Left lobe of liver (tissue), 2 donors: ENCODE data around the gene TRIM47. TPM values are rescaled to one million over a fixed set of nuclear protein-coding genes. Genes with fewer than 3 reads are reported as not detected.

Source experiments
- ATAC-seq: fragments of 200-7000 bp; cut with Tn5 transposase; one replicate; pipeline ENCODE4 v1.9.1; 2020; ENCODE audit warnings: mild to moderate bottlenecking, moderate library complexity
- DNase-seq: peaks from one replicate; pipeline ENCODE4 v3.0.0-alpha.2; 2020; ENCODE audit warnings: low spot score
- total RNA-seq: library from RNA; stranded (reverse); gene quantifications from one replicate; pipeline ENCODE4 v1.2.1, GENCODE V29; 2021
- donor health status: DM: no; HTN: no; CAD: no; lungs with moderate emphysema.
- donor health status: DM: no; HTN: yes; CAD: no.

The TRIM47 gene
- total RNA-seq, 1 donor from 2014 or later, result 24.3 TPM

DNA sequence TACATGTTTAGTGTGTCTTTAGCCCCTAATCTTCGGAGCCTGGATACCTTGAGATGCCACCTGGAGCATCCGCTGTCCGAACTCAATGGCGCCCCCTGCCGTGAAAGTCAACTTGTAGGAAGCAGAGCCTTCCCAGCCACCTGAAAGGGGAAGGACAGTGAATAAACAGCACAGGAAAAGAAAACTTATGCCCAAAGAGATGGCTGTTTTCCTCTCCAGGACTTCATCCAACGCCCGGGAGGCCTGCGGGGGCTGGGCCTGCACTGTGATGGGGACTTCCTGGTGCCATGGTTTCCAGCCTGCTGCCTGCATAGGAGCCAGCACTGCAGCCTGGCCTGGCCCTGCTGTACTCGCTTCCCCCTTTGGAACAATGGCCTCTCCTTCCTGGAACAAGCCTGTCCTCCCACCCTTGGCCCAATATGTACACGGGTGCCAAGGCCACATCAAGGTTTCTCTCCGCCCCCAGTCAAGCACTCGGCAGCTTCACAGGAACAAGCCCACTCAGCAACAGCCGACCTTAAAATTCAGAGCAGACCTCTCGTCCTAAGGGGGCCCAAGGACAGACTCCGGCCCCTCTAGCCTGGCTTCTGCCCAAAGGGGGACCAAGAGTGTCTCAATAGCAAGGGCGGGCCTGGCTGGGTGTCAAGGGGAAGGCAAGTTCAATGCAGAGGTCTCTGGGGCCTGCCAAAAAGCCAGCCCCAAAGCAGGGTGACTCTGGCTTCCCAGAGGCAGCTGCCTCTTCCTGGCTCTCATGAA, 29.7 kb downstream of the TRIM47 start:
- no peak for DNase-seq
- peak; percentile 6 for ATAC-seq

DNA sequence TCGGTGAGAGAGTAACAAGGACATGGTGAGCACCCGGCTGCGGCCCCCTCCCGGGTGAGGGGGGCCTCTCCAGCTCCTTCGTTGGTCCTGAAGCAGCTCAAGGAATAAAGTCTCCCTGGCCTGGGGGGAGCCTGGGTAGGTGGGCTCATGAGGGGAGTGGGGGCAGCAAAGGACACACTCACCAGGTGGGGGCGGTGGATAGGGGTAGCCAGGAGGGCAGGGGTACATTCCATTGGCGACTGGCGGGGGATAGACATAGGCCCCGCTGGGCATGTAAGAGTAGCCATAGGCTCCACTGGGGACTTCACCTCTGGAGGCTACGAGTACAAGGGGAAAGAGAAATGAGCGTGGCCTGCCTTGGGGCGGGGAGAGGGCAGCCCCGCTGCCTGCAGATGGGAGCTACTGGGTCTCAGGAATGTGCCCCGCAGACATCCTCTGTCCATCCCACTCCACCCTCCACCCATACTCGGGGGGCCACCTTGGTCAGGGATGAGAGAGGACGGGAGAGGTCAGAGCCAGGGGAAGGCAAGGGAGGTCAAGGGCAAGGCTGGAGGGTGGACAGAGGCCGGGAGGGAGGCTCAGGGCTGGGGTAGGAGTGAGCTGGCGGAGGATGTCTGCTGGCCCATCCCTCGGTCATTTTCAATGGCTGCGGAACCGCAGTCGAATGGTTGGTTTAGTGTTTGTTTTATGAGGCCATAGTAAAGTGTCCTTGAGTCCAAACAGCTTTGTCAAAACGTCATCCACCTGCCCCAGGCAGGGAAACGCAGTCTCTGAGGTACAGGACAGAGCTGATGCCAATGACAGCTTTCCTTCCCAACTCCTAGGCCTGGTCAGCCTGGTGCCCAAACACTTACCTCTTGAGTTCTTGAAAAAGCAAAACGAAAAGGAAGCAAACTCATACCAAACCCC, 30.5 kb downstream of the TRIM47 start:
- no peak for ATAC-seq
- no peak for DNase-seq

DNA sequence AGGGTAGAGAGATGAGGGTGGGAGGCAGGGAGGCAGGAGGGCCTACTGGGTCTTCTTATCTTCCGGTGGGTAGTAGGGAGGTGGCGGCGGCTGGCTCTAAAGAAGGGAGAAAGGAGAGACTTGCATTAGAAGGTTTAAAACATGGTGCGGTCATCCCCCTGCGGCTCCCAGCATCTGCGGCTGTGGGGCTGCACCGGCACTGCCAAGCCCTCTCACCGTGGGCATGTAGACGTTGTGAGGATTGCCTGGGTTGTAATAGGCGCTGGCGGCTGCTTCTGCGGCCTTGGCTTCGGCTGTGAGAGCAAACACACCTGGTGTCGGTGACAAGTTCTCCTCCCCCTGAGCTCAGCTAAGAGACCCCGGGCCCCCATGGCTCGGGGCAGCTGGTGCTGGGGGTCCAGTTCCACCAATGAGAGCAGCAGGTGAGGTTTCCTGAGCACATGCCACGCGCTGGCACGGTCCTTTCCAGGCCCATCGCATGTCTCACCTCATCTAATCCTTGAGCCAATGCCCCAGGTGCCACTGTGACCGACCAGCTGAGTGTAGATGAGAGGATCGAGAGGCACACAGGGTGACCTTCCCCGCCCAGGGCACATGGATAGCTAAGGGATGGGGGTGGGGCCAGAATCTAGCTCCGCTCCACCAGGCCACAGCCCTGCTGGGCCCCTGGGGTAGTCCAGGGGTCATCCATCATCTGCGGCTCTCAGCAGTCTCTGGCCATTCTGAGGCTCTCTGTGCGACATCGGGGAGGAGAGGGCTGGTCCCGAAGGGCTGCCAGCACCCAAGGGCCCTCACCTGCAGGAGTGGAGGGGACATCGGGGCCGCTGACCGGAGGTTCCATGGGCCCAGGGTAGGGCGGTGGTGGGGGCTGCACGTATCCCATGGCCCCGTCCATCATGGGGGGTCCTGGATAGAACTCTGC, 31.4 kb downstream of the TRIM47 start:
- DNase-seq, result no peak
- no peak for ATAC-seq

DNA sequence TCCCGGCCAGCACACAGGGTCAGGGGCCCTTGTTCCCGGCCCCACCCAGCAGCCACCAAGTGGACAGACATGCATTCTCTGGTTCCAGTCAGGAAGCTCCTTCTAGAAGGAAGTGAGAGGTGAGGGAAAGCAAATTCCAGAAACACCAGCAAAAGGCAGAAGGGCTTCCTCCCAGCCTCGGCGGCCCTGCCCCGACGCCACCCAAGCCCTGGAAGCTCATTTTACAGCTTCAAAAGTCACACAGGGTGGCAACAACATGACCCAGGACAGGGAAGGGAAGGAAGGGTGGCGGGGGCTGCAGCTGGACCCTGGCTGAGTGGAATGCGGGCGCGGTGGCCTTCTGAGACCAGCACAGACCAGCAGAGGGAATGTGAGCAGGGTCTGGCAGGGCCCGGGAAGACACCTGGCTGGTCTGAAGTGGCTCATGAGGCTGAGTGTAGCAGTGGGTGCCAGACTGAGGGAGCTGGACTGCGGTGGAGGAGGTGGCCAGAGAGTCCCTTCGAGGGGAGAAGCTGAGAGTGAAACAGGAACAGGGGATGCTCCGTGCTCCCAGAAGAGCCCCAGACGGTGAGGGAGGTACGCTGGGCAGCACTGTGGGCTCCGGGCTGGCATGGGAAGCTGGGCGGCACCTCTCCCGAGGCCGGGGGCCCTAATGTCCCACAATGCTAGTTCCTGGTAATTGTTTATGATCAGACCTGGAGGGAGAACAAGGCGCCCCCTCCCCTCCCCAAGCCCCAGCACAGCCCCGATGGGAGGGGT, 32.3 kb downstream of the TRIM47 start:
- ATAC-seq (no peak), DNase-seq (no peak)

DNA sequence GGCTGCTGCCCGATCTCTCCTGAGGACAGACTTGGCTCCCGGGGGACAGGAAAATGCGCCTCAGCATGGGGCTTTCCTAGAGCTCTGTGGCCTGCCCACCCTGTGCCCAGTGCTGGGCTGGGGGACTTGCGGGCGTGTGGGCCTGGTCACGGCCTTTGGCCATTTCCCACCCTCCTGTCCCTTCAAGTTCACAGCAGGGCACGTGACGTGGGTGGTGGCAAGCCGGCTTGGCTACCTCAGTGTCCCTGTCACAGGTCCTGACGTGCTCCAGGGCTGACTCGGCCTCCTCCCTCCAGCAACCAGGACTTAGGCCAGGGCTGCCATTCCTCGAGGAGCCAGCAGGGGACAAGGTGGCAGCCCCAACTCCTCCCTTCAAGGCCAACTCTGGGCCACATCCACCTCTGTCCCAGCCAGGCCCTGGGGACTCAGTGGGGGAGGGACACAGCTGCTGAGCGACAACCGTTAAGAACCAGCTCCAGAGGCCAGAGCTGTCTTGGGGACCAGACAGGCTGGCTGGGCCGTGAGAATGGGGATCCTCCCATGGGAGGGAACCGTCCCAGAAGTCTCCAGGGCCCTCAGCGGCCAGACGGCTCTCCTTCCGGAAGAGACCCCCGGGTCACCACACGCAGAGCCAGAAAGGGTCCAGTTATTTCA, 33.2 kb downstream of the TRIM47 start:
- peak; percentile 74 for ATAC-seq
- DNase-seq, result peak; percentile 77

DNA sequence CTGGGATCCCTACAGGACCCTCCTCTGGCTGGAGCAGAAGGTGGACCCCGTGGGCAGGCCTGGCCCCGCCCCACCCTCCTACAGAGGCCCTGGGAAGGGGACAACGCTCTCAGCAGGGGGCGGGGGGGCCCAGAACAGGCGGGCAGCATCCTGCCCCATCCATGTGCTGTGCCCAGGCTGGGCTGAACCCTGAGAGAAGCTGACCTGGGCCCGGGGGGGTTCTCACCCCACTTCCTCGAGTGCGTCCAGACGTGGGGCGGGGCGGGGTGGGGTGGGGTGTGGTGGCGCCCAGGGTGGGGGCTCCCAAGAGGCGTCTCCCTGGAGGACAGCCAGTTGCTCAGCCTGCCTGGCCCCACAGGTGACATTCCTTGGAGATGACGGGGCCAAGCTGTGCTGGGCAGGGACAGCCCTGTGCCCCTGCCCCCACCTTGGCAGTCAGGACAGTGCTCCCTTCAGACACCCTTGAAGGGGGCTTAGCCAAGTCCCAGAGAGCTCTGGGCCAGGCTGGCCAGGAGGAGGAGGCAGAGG, 33.8 kb downstream of the TRIM47 start:
- no peak for DNase-seq
- peak; percentile 27 for ATAC-seq

DNA sequence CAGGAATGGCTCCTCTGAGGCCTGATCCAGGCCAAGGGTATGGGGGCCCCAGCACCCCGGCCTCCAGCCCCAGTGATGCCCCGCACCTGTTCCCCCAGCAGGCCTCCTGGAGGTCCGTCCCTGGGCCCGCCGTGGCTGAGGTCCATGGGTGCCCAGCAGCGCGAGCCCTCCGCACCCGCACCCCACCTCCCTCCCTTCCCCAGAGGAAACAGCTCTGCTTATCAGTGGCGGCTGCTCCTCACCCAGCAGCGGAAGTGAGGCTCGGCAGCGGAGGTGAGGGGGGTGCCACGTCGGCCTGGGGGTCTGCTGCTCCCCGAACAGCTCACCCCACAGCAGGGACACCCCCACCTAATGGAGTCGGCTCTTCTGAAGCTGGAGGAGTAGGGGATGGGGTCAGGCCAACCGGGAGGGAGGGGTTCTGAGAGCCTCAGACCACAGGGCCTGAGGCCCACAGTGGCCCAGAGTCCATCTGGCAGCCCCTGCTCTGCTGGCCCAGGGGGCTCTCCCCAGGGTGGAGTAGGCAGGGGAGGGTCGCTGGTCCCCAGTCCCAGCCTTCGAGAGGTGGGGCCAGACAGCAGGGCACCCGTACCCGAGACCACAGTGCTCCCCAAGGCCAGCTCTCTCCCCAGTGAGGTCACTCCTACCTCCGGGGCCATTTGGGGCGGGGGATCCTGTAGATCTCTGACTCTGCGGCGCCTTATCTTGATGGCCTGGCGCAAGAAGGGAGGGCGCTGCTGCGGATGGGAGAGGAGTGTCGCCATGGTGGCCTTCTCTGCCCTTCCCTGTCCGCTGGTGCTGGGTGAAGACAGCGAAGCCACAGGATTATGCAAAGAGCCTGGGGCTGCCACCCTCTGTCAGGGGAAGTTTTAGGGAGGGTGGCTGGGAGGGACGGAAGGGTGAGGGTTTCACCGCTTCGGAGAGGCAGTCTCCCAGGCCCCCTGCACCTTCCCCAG, 34.5 kb downstream of the TRIM47 start, which contains the start of gene UNC13D:
UNC13D (minus strand) TSS at position 828 of the 953 bp plus-strand sequence; CDS start at position 761, 67 bp downstream.
- ATAC-seq (peak; percentile 24), DNase-seq (no peak)

DNA sequence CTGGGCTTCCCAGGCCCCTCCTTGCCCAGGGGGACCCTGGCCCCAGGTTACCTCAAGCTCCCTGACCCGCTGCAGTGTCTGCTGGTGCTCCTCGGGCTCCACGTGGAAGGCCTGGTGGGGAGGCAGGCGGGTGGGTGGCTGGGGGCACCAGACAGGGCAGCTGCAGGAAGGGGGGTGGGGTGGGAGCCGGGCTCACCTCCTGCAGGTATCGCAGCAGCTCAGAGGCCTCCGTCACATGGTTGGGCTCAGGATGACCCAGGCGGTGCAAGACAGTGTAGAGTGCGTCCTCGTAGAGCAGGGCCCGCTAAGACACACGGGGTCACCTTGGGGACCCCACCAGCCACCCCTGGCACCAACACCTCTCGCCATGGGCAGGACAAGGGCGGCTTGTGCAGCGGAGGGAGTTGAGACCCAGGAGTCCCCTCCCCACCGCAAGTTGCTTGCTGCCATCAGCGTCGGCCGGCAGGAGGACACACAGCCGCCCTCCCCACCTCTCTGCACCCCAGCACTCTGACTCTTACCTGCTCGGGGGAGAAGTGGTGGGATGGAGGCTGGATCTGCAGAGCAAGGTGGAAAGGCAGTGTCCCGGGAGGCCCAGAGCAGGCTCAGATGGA, 35.3 kb downstream of the TRIM47 start:
- ATAC-seq (no peak), DNase-seq (no peak)

DNA sequence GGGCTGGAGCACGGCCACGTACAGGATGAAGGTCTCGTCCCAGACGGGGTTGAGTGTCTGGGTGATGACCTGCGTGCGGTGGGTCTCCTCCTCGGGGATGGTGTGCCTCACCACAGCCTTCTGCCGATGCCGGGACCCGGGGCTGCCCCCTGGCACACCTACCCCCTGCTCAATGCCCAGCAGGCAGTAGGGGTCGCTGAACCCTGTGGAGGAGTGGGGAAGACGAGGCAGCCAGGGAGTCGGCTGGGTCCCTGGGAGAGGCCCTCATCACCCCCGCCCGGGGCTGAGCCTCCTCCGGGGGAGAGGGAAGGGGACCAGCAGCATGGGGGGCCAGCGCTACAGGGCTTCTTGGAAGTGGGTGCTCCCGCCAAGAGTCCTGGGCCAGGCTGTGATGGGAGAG, 36.0 kb downstream of the TRIM47 start:
- no peak for DNase-seq

DNA sequence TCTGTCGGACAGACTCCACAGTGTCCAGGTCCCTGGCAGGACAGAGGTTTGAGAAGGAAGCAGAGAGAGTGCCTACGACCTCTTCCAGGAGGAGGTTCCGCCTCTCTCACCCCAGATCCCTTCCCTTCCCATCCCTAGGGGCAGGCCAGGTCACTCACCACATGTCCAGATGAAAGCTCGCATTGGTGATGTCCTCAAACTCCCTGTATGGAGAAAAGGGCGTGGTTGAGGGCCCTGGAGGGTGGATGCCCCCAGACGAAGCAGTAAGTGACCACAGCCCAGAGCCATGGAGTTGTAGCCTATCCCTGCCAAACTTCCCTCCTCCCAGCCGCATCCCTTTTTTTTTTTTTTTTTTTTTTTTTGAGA, 37.6 kb downstream of the TRIM47 start:
- DNase-seq (no peak), ATAC-seq (no peak)

More for the DNA sequence above, 36.0 kb downstream of the TRIM47 start:
- ATAC-seq, result no peak

DNA sequence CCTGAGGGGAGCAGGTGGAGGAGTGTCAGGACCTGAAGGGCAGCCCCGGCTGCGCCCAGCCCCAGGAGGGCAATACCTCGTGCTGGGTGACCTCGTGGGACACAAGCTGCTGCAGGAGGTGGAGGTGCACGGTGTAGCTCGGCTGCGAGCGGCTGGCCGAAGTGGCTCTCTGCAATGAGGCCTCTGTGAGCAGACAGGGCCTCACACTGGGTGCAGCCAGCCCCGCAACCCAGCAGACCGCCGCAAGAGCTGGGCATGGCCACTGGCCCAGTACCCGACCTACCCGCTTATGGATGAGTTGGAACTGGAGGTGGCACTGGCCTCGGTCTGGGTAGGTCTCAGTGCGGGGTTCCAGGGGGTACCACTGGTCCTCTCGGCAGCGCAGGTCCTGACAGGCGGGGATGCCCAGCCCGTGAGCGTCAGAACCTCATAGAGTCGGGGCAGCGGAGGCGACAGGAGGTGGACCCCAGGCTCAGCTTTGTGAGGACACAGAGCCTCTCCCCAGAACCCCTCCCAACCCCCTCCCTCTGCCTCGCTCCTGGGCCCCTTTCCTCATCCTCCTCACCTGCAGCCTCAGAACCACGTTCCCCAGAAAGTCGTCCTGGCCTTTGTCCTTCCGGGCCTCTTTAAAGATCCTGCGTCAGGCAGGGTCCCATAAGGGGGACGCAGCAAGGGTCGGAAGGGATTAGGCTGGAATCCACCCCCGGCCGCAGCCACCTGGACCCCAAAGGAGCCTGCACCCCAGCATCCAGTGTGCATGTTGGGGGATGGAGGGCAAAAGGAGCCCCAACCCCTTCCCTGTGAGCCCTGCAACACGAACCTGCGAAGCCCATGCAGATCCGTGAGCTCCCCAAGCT, 38.2 kb downstream of the TRIM47 start:
- DNase-seq, result no peak

DNA sequence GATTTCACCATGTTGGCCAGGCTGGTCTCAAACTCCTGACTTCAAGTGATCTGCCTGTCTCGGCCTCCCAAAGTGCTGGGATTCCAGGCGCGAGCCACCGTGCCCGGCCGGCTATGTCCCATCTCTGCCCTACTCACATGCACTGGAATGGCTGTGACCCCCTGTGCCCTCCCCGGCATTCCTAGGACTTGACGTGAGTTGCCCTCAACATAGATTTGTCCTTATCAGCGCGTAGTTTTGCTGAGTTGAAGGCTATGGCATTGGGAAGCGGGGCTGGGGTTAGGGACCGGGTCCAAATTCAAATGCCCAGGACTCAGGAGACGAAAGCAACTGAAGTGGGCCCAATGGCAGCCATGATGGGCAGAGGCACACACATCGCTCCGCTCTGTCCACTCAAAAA, 40.0 kb downstream of the TRIM47 start:
- DNase-seq (no peak), ATAC-seq (no peak)

More for the DNA sequence above, 38.2 kb downstream of the TRIM47 start:
- no peak for ATAC-seq

DNA sequence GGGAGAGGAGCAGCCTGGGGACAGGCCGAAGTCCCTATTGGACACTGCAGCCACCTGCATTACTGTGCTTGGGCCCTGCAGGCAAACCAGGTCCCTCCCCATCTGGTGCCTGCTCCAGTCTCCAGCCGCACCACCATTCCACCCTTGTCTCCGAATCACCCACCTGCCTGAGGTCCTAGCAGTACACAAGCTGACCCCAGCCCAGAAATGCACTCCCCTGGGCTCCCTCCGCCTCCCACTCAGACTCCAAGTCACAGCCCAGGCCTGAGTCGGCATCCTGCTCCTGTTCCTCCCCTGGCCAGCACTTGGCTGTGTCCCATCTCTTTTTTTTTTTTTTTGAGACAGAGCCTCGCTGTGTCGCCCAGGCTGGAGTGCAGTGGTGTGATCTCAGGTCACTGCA, 40.5 kb downstream of the TRIM47 start:
- ATAC-seq (no peak), DNase-seq (no peak)

DNA sequence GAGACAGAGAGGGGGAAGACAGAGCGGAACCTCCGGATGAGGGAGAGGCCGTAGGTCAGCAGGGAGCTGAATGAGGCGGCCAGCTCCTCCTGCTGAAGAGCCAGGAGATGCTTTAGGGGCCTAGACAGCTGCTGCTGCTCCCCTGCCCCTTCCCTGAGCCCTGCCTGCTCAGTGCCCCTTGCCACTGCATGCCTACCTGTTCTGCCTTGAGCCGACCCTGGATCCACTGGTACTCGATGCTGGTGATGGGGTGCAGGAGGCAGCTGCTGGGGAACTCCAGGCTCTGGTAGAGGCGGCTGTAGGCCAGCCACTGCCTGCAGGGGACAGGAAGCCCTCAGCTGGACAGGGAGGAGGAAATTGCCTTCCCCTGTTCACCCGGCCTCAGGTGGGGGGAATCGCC, 41.8 kb downstream of the TRIM47 start:
- no peak for DNase-seq
- no peak for ATAC-seq

DNA sequence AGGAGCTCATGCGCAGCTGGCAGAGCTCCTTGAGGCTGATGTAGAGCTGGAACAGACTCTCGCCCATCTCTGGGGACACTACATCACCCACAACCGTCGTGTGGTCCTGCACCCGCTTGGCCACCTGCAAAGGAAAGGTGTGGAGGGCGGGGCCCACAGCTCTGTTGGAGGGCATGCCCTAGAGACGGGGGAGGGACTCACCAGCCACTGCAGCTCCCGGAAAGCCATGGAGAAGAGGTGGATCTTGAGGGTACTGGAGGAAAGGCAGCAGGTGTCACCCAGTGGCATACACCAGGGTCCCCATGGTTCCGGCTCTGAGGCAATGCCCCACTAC, 42.8 kb downstream of the TRIM47 start:
- DNase-seq (no peak), ATAC-seq (no peak)

DNA sequence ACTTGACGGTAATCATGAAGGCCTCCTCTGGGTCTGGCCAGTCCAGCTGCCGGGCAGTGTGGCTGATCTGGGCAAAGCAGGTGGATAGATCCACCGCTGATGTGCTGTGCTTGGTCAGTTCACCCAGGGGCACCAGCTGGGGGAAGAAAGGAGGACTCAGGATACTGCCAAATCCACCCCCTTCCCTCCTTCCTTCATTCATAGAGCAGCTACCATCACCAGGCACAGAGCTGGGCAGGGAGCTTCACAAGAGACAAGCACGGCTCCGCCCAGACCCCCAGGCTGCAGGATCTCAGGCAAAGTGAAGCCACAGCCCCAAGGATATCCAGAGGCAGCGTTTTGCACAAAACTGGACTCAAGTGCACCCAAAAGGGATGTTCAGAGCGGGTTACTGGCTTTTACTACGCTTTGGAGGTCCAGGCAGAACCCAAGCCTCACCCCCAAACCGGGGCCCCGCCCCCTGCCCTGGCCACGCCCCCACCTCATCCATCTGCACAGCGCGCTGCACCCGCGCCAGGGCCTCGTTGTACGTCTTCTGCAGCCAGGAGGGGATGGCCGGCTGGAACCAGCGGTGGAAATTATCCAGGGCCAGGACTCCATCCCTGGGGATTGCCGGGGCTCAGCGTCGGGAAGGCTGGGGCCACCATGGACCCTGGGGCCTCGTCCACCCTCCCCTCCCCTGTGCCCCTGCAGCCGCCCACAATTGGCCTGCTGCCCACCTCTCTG, 43.3 kb downstream of the TRIM47 start:
- ATAC-seq, result no peak
- no peak for DNase-seq
